HCT116 (cell line): ENCODE results near the gene B3GALT6. TPM values are rescaled to one million over a fixed set of nuclear protein-coding genes. Genes with fewer than 3 reads are reported as not detected.

Experiments used
- ATAC-seq: fragments of 200-7000 bp; cut with Tn5 transposase; 2 replicates; pipeline ENCODE4 v1.9.1; 2020; ENCODE audit warnings: mild to moderate bottlenecking, moderate library complexity
- BruUV-seq: library from RNA; stranded (reverse); fragments of 400-500 nt; replicated peaks from 2 replicates; lab custom pipeline; 2021; lab: Mats Ljungman, UMichigan
- CTCF ChIA-PET: fragments of 300-600 bp; sonication (Branson Sonifier 250); formaldehyde crosslinking; loops from one replicate; lab custom pipeline; 2021; ENCODE audit warnings: antibody characterized with exemption; lab: Charles Lee
- POLR2A ChIA-PET: fragments of 300-600, 350-600 bp; sonication (Branson Sonifier 250); formaldehyde crosslinking; loops from one replicate; lab custom pipeline; 2021; ENCODE audit warnings: antibody characterized with exemption; lab: Charles Lee
- RAD21 ChIA-PET, 2 experiments: fragments of 300-600 bp; sonication (Branson Sonifier 250); formaldehyde crosslinking; loops; one replicate each; lab custom pipeline; 2023; ENCODE audit warnings: low total read pairs in 2 of 2; ENCODE audit not compliant: uncharacterized antibody in 2 of 2, unreplicated experiment in 2 of 2, low non-redundant PET in 1 of 2; lab: Charles Lee
- DNase-seq: peaks from one replicate; pipeline ENCODE4 v3.0.0-alpha.2; 2010; ENCODE audit warnings: low read depth, low spot score
- H2AFZ ChIP-seq: fragments of 200-600 bp; shearing (Covaris generic), sonication (generic); 2 replicates; pipeline ENCODE4 v1.6.1; 2017; ENCODE audit warnings: low read depth, mixed run types, mixed read lengths, antibody characterized with exemption, low read length; ENCODE audit not compliant: poor library complexity, severe bottlenecking
- H3K27ac ChIP-seq: 2 replicates; pipeline ENCODE4 v1.5.1; 2012; ENCODE audit warnings: low read depth, low read length
- H3K27me3 ChIP-seq: fragments of 200-600 bp; sonication (generic); 2 replicates; pipeline ENCODE4 v1.6.1; 2016; ENCODE audit warnings: mixed run types, low read length, mixed read lengths; ENCODE audit not compliant: insufficient read depth
- H3K36me3 ChIP-seq, 2 experiments: fragments of 200-500 bp in 1 of 2; fragments of 200-600 bp in 1 of 2; sonication (Bioruptor generic) in 1 of 2; sonication (generic) in 1 of 2; 2 replicates each; pipeline versions ENCODE4 v1.5.1 to v1.6.1; 2014 to 2016; ENCODE audit warnings: low read length in 2 of 2, inconsistent platforms in 1 of 2, mixed read lengths in 1 of 2, mixed run types in 1 of 2; ENCODE audit not compliant: insufficient read depth in 2 of 2, control insufficient read depth in 1 of 2
- H3K4me1 ChIP-seq, 2 experiments: fragments of 200-600 bp in 1 of 2; sonication (generic) in 1 of 2; 2 replicates each; pipeline versions ENCODE4 v1.5.1 to v1.6.1; 2012 to 2017; ENCODE audit warnings: low read length in 2 of 2, inconsistent platforms in 1 of 2, mild to moderate bottlenecking in 1 of 2, mixed read lengths in 1 of 2, mixed run types in 1 of 2, moderate library complexity in 1 of 2; ENCODE audit not compliant: insufficient read depth in 2 of 2, control insufficient read depth in 1 of 2
- H3K4me2 ChIP-seq: fragments of 200-600 bp; sonication (generic); 2 replicates; pipeline ENCODE4 v1.6.1; 2017; ENCODE audit warnings: mixed run types, low read length, mixed read lengths
- H3K4me3 ChIP-seq, 2 experiments: fragments of 200-600 bp in 1 of 2; sonication (generic) in 1 of 2; replicated peaks in 1 of 2; 2 replicates each; pipeline ENCODE4 v1.5.1; 2011 to 2016; ENCODE audit warnings: low read length in 2 of 2, control low read depth in 1 of 2, low read depth in 1 of 2, mild to moderate bottlenecking in 1 of 2, mixed read lengths in 1 of 2, mixed run types in 1 of 2
- H3K79me2 ChIP-seq: fragments of 200-600 bp; sonication (generic); 2 replicates; pipeline ENCODE4 v1.6.1; 2017; ENCODE audit warnings: mild to moderate bottlenecking, mixed run types, low read length, moderate library complexity, mixed read lengths; ENCODE audit not compliant: insufficient read depth
- H3K9ac ChIP-seq: fragments of 200-600 bp; sonication (generic); 2 replicates; pipeline ENCODE4 v1.6.1; 2016; ENCODE audit warnings: low read length, mixed read lengths
- H3K9me2 ChIP-seq: fragments of 200-600 bp; sonication (generic), shearing (Covaris generic); 2 replicates; pipeline ENCODE4 v1.6.1; 2017; ENCODE audit warnings: mixed run types, mild to moderate bottlenecking, moderate library complexity; ENCODE audit not compliant: insufficient read depth
- H3K9me3 ChIP-seq, 2 experiments: fragments of 200-500 bp in 1 of 2; fragments of 200-600 bp in 1 of 2; sonication (Bioruptor generic) in 1 of 2; sonication (generic) in 1 of 2; 2 replicates each; pipeline ENCODE4 v1.6.1; 2014 to 2017; ENCODE audit warnings: low read length in 2 of 2, mixed read lengths in 2 of 2, inconsistent platforms in 1 of 2, low read depth in 1 of 2, mild to moderate bottlenecking in 1 of 2, mixed run types in 1 of 2, moderate library complexity in 1 of 2; ENCODE audit not compliant: control insufficient read depth in 1 of 2, insufficient read depth in 1 of 2
- H4K20me1 ChIP-seq: fragments of 200-600 bp; sonication (generic), shearing (Covaris generic); 2 replicates; pipeline ENCODE4 v1.6.1; 2017; ENCODE audit warnings: mixed run types, mild to moderate bottlenecking, moderate library complexity; ENCODE audit not compliant: insufficient read depth
- CEBPB ChIP-seq: IDR thresholded peaks from 2 replicates; pipeline ENCODE4 v1.6.1; 2012; ENCODE audit warnings: low read depth
- ELF1 ChIP-seq: IDR thresholded peaks from 2 replicates; pipeline ENCODE4 v1.6.1; 2012; ENCODE audit warnings: low read depth, borderline replicate concordance
- EZH2 ChIP-seq: fragments of 200-600 bp; sonication (generic); IDR thresholded peaks from 2 replicates; pipeline ENCODE4 v1.6.1; 2017; ENCODE audit warnings: antibody characterized with exemption, mixed run types
- EZH2phosphoT487 ChIP-seq: fragments of 200-600 bp; IDR thresholded peaks from 2 replicates; pipeline ENCODE4 v1.6.1; 2018; ENCODE audit warnings: antibody characterized with exemption, borderline replicate concordance
- JUND ChIP-seq: IDR thresholded peaks from 2 replicates; pipeline ENCODE4 v1.6.1; 2012
- MAX ChIP-seq: IDR thresholded peaks from 2 replicates; pipeline ENCODE4 v1.6.1; 2012
- POLR2A ChIP-seq: IDR thresholded peaks from 2 replicates; pipeline ENCODE4 v1.7.0; 2011; ENCODE audit warnings: borderline replicate concordance; ENCODE audit not compliant: insufficient read depth, insufficient read length; ENCODE audit errors: extremely low read depth
- RAD21 ChIP-seq: IDR thresholded peaks from 2 replicates; pipeline ENCODE4 v1.6.1; 2012; ENCODE audit warnings: low read depth, mild to moderate bottlenecking
- SIN3A ChIP-seq: IDR thresholded peaks from 2 replicates; pipeline ENCODE4 v1.6.1; 2012; ENCODE audit warnings: low read depth
- TCF7L2 ChIP-seq: IDR thresholded peaks from 2 replicates; pipeline ENCODE4 v1.7.0; 2011; ENCODE audit warnings: borderline replicate concordance, inconsistent platforms; ENCODE audit not compliant: insufficient read depth, insufficient read length; ENCODE audit errors: extremely low read depth
- ZFX ChIP-seq: fragments of 450-650 bp; IDR thresholded peaks from 2 replicates; pipeline ENCODE4 v1.6.1; 2017
- ZNF274 ChIP-seq: fragments of 200-500 bp; sonication (Bioruptor generic); IDR thresholded peaks from 2 replicates; pipeline ENCODE4 v1.6.1; 2014; ENCODE audit warnings: mild to moderate bottlenecking, low read depth, low read length, inconsistent platforms
- intact Hi-C: fragments of 100-400 bp; cut with micrococcal nuclease; formaldehyde crosslinking; loops from 2 replicates; pipeline ENCODE4 v1.10.0; 2022
- total RNA-seq: library from RNA; stranded (reverse); gene quantifications from one replicate; pipeline ENCODE4 v1.2.1, GENCODE V29; 2021; ENCODE audit not compliant: unreplicated experiment
- TF ChIP-seq, protein P1 (sequence below): IDR thresholded peaks from 2 replicates; pipeline ENCODE4 v1.6.1; 2011; ENCODE audit warnings: mild to moderate bottlenecking, low read length, moderate library complexity; ENCODE audit not compliant: insufficient replicate concordance; ENCODE audit errors: extremely low read depth
- TF ChIP-seq, protein P2 (sequence below): IDR thresholded peaks from 2 replicates; pipeline ENCODE4 v1.6.1; 2012
- TF ChIP-seq, protein P3 (sequence below), 3 experiments: fragments of 200-600 bp in 1 of 3; sonication (generic) in 1 of 3; IDR thresholded peaks in 2 of 3; conservative IDR thresholded peaks in 1 of 3; 2 replicates each; pipeline ENCODE4 v1.5.1; 2012 to 2017; ENCODE audit warnings: low read depth in 2 of 3, low read length in 2 of 3, antibody characterized with exemption in 1 of 3, borderline replicate concordance in 1 of 3, control low read depth in 1 of 3, mild to moderate bottlenecking in 1 of 3, mixed read lengths in 1 of 3, mixed run types in 1 of 3, moderate library complexity in 1 of 3; ENCODE audit not compliant: insufficient read depth in 1 of 3

Gene B3GALT6
- total RNA-seq, 1 experiment from 2014 or later, result 16.3 TPM

GRCh38 chr1:1241588-1242219 is 9.7 kb downstream of the B3GALT6 start (continued):
- no peak for TF ChIP-seq EZH2phosphoT487
- no peak for TF ChIP-seq TCF7L2
- TF ChIP-seq EZH2, result no peak
- TF ChIP-seq ELF1, result no peak
- no peak for TF ChIP-seq ZNF274
- no peak for TF ChIP-seq JUND
- TF ChIP-seq ZFX, result no peak
- TF ChIP-seq RAD21, result no peak
- TF ChIP-seq CEBPB, result no peak

DNA sequence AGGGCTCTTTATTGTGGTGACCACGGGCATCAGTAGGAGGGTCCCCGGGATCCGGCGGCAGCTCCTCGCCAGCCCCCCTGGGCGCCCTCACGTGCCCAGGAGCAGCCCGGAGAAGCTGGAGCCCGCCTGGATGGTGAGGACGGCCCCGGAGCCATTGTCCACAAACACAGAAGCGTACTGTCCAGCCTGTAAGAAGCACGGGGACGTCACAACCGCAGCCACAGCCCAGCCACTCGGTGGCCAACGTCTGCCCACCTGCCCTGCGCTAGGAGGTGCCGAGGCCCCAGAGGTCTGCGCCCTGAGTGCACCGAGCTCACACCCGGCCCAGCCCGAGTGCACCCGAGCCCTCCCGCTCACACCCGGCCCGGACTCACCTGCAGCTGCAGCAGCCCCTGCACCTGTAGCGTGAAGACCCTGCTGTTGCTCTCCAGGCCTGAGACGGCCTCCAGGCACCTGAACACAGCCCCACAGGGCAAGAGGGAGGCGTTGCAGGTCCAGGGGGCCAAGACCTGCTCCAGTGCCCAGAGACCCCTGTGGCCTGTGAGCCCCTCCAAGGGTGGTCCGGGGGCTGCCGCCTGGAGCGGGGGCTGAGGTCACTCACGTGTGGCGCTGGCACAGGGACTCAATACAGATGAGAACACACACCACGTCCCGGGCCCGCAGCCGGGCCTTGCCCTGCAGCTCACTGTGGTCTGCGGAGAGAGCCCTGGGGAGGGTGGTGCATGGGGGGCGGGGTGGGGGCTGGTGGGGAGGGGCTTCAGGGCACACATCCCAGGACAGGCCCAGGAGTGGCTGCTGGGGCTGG is 10.6 kb downstream of the B3GALT6 start:
- Histone ChIP-seq H2AFZ (no peak overlapping the region), H3K27ac (no peak overlapping the region), H3K9ac (no peak overlapping the region), H4K20me1 (no peaks in the 10 kb centered on the region), H3K9me3 (no peaks in the 10 kb centered on the region), H3K36me3 (no peaks in the 10 kb centered on the region), H3K4me3 (no peak overlapping the region)
- intact Hi-C loops, result no loop called here
- BruUV-seq, result no TSS peak
- POLR2A ChIA-PET, result no interaction called here
- DNase-seq, result no peak
- TF ChIP-seq EZH2phosphoT487, result no peak
- TF ChIP-seq SIN3A, result no peak
- no peak for TF ChIP-seq TCF7L2
- no peak for TF ChIP-seq EZH2
- TF ChIP-seq, protein P1, sequence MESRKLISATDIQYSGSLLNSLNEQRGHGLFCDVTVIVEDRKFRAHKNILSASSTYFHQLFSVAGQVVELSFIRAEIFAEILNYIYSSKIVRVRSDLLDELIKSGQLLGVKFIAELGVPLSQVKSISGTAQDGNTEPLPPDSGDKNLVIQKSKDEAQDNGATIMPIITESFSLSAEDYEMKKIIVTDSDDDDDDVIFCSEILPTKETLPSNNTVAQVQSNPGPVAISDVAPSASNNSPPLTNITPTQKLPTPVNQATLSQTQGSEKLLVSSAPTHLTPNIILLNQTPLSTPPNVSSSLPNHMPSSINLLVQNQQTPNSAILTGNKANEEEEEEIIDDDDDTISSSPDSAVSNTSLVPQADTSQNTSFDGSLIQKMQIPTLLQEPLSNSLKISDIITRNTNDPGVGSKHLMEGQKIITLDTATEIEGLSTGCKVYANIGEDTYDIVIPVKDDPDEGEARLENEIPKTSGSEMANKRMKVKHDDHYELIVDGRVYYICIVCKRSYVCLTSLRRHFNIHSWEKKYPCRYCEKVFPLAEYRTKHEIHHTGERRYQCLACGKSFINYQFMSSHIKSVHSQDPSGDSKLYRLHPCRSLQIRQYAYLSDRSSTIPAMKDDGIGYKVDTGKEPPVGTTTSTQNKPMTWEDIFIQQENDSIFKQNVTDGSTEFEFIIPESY, result no peak
- TF ChIP-seq, protein P2, sequence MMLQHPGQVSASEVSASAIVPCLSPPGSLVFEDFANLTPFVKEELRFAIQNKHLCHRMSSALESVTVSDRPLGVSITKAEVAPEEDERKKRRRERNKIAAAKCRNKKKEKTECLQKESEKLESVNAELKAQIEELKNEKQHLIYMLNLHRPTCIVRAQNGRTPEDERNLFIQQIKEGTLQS, result no peak
- no peak for TF ChIP-seq POLR2A
- TF ChIP-seq, protein P3, sequence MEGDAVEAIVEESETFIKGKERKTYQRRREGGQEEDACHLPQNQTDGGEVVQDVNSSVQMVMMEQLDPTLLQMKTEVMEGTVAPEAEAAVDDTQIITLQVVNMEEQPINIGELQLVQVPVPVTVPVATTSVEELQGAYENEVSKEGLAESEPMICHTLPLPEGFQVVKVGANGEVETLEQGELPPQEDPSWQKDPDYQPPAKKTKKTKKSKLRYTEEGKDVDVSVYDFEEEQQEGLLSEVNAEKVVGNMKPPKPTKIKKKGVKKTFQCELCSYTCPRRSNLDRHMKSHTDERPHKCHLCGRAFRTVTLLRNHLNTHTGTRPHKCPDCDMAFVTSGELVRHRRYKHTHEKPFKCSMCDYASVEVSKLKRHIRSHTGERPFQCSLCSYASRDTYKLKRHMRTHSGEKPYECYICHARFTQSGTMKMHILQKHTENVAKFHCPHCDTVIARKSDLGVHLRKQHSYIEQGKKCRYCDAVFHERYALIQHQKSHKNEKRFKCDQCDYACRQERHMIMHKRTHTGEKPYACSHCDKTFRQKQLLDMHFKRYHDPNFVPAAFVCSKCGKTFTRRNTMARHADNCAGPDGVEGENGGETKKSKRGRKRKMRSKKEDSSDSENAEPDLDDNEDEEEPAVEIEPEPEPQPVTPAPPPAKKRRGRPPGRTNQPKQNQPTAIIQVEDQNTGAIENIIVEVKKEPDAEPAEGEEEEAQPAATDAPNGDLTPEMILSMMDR (IDR thresholded peaks at IDR 0.05 in 2 of 3, conservative IDR thresholded peaks at IDR 0.05 in 1 of 3; ENCODE audit: borderline replicate concordance in 1 of 3, insufficient read depth in 1 of 3, low read depth in 2 of 3, low read length in 2 of 3), result no peak
- no peak for TF ChIP-seq MAX
- TF ChIP-seq ZFX, result no peak
- TF ChIP-seq, all 23 proteins: peak for 0
- Histone ChIP-seq H3K4me2 (no peak overlapping the region), H3K79me2 (no peaks in the 10 kb centered on the region), H3K27me3 (no peaks in the 10 kb centered on the region), H3K4me1 (peaks cover 9 to 22% of the 10 kb centered on the region in 2 experiments; a peak in 3 of 4 replicates), H3K9me2 (no peaks in the 10 kb centered on the region)
- RAD21 ChIA-PET, result no interaction called here
- CTCF ChIA-PET, result no interaction called here
- no peak for ATAC-seq
